GM19397 (cell line): ENCODE results near the gene HOXA5.

Experiments
- ATAC-seq: cut with Tn5 transposase; IDR thresholded peaks from one replicate; pipeline ENCODE4 v1.9.1; 2021; ENCODE audit warnings: mild to moderate bottlenecking, moderate library complexity; ENCODE audit not compliant: unreplicated experiment

HOXA5 gene

DNA sequence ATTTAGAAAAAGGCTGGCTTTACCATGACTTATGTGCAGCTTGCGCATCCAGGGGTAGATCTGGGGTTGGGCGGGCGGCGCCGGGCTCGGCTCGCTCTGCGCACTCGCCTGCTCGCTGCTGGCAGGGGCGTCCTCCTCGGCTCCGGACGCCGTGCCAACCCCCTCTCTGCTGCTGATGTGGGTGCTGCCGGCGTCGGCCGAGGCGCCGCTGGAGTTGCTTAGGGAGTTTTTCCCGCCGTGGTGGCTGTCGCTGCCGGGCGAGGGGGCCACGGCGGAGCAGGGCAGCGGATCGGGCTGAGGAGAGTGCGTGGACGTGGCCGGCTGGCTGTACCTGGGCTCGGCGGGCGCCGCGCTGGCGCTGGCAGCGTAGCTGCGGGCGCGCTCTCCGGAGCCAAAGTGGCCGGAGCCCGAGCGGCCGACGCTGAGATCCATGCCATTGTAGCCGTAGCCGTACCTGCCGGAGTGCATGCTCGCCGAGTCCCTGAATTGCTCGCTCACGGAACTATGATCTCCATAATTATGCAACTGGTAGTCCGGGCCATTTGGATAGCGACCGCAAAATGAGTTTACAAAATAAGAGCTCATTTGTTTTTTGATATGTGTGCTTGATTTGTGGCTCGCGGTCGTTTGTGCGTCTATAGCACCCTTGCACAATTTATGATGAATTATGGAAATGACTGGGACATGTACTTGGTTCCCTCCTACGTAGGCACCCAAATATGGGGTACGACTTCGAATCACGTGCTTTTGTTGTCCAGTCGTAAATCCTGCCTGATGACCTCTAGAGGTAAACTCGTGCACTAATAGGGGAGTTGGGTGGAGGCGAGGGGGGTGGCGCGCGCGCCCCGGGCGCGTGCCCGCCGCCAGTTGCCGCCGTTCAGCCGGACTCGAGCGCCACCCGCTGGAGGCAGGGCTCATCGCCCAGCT lies at the start of gene HOXA5:
Gene HOXA5 (minus strand): TSS at position 659 of the 927 bp plus-strand sequence. CDS start 74 bp downstream, at position 585.
- no peak for ATAC-seq

DNA sequence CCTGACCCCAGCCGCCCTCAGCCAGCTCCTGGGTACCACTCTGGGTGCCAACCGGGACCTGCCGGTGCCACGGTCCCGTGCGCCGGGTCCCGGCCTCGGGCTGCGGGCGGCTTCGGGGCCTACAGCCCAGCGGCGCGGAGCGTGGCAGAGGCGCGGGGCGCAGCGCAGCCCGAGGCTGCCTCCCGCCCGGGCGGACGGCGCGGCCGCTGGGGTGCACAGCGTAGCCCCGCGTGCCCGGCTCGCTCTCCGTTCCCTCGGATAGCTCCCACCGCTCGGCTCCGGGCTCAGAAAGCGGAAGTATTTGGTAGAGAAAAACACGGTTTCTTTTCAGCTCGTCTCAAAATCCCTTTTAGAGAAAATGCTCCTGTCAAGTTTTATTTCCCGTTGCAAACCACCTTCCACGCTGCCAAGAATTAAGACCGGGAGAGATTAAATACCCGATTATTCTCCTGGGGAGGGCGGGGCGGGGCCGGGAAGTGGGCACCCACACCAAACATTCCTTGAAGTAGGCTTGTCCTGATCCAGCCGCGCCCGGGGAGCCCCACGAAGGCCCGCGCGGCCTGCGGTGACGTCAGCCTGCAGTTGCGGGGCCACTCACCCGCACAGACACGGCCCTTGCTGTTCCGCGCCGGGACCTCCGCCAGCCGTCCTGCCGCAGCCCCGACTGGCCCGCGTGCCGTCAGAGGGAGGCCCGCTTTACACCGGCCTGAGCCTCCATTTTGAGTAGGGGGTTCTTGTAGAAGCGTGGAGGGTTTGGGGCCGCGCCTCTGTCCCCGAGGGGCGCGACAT lies 49.3 kb upstream of the HOXA5 start:
- ATAC-seq, result no peak

DNA sequence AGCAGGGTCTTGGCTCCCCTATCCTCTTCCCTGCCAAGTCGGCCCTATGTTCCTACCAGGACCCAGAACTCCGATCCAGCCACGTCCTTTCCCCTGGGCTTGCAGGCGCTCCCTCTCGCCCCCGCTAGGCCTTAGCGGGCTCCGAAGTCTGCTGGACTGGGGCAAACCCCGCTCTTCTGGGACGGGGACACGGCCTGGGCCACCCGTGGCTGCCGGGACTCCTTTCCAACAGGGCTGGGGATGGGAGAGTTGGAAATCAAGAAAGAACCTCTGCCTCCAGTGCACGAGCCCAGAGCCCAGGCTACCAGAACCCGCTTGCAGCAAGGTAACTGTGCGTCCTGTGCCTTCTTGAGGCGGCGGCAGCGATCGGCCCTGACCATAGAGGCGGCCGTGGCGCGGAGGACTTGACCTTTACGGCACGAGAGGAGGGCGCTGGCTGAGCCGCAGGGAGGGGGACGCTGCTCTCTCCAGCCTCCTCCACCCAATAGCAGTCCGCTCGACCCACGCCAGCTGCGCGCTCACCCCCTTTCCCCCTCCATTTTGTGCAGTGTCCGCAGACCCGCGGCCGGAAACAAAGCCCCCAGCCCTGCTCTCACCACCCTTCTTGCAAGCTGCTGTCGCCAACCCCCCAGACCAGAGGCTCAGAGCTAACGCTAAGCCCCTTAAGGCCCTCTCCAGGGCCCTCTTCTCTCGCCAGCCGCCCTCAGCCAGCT lies 48.5 kb upstream of the HOXA5 start:
- ATAC-seq, result no peak

DNA sequence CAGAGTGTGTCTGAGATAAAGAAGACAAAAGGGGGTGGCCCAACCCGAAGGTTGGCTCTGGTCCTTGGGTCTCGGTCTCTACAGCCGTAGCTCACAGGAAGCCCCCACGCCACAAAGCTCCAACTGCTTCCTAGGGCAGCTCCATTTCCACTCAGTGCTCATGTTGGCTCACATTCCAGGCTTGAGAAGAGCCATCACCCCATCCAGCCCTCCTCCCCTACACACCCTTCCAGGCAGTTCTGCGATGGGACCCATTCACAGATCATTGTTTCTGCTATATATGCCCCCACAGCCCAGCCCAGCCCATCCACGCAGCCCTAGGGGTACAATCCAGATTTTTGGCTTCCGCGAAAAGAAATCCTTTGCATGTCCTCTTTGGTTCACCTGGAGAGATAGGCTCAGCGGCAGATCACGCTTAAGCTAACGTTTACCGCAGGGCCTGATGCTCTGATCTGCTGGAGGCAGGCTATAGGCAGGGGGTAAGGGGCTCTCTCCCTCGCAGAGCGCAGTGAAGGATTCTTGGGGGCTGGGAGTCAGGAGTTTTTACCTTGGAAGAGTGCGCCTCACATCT lies 47.8 kb upstream of the HOXA5 start:
- no peak for ATAC-seq

DNA sequence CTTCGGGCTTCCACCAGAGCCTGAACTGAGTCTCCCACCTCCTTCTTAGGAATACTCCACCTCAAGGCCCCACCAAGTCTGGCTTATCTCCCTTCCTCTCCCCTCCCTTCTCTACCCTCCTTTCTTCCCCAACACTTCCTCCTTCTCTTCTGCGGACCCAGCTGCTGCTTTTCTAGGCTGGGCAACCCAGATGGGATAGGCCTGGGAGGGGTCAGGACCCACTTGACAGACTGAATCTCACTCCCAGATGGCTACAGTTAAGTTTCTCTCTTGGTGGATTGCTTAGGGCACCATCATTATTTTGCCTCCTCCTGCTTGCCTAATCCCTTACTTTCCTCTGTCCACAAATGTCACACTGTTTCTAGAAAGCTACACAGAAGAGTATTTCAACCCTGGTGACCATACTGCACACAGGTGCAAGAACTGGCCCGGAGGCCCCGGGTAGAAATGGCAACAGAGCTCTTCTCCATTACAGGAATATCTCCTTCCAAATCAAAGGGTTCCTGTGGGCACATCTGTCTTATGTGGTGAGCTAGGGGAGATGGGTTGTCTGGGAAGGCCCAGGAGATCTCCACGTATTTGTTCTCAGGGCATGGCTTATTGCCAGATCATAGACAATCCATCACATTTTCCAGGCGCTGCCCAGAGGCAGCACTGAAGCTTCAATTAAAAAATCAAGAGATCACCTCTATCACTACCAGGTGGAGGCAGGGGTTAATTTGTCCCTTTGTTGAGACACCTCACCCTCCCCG lies 46.7 kb upstream of the HOXA5 start:
- no peak for ATAC-seq

DNA sequence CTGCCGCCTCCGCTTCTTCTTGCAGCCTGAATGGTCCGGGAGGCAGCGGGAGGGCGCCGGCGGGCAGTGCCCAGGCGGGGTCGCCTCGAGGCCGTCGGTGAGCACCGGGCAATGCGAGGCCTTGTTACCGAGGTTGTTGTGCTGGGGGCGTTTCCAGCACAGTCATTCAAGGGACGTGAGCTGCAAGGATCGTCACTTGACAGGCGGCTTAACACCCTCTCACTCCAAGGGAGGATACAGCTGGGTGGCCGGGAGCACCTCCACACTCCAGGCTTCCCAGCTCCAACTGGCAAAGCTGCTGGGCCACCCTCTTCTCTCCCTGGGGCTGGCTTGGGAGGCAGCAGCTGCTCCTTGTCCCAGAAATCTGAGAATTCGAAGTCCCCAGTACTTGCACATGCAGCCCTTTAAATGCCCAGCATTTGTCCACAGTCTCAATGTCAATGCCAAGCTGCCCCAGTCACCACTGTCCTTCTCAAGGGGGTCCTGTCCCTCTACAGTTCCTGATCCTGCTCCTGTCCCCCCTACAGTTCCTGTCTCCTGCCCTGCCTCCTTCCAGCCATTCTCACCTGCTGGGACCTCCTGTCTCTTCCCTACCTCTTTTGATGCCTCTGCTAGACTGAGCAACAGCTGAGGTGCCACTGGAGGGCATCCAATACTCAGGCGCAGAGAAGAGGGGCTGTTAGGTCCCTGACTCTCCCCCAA lies 46.0 kb upstream of the HOXA5 start:
- ATAC-seq, result no peak

DNA sequence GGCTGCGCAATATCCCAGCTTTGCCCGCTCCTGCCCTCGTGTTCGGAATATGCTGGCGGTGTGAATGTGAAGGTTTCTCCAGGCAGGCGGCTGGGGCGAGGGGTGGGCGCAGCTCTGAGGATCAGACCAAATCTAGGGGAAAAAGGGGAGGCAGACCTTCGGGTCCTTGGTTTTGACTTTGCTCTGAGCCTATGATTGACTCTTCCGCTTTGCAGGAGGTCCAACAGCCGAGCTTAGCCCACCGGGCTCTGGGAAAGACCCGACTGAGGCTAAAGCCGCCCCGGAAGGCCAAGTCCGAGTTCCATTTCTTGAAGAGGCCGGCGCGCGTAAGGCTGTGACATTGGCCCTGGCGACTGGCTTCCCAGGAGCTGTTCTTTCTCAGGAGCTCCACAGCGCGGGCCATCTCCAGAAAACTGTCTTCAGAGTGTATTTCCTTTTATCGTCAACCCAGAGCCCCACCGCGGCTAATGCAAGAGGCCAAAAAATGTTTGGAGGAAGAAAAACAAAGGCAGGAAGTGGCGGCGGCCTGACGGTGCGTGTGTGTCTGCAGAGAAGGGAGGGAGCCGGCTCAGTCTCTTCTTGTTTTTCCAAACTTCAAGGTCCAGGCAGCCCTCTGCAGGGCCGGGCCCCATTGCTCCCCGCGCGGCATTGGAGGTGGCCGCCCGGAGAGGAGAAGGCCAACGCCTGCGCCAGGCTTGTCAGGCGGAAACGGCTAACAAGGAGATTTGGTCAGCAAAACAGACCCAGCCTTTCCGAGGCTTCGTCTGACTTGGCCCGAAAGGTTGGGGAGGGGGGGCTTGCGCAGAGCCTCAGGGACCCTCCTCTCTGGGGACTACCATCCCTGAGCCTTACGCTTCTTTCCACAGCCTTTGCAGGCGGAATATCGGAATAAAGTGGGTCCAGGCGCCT lies 45.2 kb upstream of the HOXA5 start:
- no peak for ATAC-seq

DNA sequence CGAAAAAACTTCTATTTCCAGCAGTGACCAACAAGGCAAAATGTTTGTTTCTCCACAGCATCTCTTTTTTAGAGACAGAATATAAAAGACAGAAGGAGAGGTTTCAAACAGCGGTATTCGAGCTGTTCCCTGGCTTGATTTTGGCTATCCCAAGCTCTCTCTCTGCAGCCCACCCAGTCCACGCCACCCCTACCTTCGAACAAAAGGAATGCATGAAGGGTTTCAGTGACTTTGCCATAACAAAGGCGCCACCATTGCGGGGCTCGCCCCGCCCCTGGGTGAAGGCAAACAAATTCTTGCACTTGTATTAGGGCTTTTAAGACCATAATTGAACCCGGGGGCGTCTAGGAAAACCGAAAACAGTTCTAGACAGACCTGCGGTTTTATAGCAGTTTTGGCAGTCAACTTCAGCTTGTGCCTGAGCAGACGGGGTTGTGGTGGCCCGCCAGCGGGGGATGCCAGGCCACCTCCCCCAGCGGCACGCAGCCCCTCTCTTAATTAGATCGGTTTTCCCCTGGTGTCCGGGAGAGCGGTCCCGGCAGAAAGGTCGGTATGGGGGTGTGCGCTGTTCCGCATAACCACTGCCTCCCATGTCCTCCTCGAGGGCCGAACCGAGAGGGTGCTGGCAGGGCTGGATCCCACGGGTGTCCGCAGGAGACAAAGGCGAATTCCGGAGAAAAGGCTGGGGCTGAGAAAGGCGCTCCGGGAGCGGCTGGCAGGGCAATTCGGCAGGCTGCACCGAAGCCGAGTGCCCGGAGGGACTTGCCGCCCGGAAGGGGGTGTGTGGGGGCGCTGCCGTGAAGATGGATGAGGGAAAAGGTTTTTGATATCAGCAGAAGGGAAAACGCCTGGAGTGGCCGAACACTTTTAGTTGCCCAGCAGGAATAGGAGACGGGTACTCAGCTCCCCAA lies 44.2 kb upstream of the HOXA5 start:
- ATAC-seq, result no peak

DNA sequence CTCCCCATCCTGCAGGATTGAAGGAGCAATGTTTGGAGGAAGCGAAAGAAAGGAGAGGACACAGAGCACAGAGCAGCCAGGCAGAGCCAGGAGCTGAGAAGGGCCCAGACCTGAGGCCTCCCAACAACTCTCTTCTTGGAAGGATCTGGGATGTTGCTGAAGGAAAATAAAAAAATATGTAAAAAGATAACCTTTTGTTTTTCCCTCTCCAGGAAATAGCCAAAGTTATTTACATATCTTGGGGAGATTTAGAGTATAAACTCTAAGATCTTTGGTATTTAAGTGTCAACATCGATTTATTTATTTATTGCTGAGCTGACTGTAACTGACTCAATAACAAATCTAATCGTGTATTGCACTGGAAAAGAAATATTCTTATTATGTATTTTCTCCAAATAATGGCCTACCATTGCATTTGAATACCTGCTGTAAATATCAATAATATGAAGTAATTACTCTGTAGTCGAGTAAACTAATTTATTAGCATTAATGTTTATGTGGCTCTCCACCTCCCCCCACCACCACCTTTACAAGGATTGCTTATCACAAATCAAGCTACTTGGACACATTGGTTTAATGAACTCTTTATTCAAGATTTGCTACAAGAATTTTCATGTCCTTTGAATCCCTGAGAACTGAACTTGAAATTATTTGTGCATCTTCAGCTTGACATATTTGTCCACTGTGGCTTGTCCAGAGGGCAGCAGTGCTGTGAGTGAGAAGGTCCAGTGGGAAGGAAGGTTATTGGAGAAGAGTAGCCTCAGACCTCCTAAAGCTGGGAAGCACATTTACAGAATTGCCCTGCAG lies 43.4 kb upstream of the HOXA5 start:
- no peak for ATAC-seq

DNA sequence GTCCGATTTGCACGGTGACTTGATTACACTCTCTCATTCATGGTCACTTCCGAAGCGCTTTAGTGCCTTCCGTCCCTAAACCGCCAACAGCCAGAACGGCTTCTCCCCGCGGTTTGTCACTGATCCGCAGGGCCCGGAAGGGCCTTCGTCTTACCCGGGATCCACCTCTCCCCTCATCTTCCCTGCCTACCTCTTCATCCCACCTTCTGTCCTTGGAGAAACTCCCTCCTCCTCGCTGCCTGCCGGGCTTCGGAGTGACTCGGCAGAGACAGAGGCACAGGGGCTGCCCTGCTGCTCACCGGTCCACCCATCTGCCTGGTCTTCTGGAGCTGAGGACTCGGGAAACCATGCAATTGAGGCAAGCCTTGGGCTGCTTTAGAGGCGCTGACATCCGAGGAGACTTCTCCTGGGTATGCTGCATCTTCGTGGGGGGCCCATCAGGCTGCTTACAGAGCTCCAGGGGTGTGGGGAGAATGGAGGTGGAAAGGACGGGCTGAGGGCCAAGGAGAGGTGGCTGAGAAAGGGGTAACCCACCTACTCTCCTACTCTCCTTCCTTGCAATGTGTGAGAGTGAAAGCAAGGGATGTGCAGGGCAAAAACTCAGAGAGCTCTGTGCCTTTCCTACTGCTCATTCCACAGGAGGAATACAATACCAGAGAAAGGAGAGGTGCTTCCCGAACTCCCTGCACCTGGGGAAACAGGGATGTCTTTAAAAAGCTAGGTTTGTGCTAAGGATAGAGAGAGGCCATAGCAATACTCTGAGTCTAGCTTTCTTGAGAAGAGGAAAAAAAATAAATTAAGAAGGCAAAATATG lies 42.6 kb upstream of the HOXA5 start:
- ATAC-seq, result no peak

DNA sequence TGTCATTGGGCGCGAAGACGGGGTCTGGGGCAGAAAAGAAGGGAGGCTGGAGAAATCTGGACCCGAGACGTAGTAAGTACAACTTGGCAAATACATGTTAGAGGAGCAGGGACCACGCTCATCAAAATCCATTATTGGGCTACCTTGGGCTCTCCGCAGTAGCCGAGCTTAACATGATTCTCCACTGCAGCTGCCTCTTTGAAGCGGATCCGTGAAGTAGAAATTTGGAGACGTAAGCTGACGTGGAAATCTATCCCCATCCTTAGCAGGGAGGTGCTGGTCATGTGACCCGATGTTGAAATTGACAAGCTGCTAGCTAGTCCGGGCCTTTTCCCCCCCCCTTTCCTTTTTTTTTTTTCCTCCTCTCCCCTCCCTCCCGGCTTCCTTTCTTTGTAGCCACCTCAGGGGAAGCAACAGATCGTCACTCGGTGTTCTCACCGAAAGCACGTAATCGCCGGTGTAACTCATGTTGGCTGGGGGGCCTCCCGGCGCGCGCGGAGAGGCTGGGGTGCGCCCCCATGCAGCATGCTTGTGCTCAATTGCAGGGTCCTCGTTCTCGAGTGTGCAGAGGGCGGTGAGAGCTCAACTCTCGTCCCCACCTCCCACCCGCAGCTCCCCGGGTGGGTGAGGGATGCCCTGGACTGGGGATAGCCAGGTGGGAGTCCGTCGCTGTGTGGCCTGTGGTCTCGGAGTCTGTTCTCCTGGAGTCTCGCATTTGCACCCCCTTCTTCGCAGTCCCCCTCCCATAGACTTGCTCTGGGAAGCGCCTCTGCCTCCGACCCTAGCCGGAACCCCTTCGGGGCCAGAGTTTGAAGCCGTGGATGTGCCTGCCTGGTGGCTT lies 41.8 kb upstream of the HOXA5 start, which contains the start of gene HOXA11:
Gene HOXA11 (minus strand): TSS at position 220 of the 841 bp plus-strand sequence. CDS start 88 bp downstream, at position 132.
- no peak for ATAC-seq

DNA sequence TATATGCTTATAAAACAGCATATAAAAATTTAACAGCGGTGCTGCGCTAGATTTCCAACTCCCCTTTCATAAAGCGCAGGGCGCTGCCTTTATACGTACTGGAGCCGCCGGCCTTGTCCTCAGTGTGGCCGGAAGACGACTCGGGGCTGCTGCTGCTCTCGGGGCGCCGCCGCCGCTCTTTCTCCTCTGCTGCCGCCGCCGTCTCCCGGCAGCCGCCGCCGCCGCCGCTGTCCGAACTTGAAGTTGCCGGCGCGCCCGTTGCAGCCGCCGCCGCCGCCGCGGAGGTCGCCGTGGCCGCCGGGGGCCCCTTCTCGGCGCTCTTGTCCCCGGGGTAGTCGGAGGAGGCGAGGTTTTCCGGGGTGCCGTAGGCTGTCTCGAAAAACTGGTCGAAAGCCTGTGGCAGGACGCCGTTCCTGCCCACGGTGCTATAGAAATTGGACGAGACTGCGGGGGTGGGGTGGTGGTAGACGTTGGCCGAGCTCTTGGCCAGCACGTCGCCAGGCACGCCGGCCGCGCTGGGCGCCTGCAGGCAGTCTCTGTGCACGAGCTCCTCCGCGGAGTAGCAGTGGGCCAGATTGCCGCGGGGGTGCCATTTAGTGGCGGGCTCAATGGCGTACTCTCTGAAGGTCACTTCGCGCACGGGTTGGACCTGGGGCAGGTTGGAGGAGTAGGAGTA lies 41.0 kb upstream of the HOXA5 start:
- ATAC-seq, result no peak

DNA sequence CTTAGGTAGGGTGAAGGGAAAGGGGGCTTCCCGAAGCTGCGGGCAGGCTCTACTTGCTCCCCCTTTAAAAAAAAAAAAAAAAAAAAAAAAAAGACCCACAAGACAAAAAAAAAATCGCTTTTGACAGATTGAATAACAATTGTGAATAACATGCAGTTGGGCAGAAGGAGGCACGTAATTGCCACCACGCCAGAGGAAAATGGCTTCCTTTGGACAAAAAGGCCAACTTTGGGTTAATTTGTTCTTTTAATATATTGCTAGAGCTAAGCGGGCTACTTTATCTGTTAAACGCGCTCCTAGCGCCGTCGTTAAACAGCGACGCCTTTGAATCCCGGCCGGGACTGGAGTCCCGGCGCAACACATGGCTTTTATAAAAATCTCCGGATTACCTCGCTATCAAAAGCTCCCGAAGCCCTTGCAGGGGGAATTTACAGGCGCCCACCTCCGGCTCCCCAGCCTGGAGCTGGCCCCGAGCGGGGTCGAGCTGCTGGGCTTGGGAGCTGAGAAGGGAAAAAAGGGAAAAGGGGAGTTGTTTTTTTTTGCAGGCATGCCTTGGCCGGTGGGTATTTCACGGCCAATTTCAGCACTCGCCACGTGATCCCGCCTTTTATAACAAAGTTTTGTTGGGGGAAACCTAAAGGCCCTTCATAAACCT lies 40.3 kb upstream of the HOXA5 start:
- ATAC-seq, result no peak
